Smooth muscle cell of the brain vasculature (primary cell): ENCODE measurements around the gene C1D.

Source experiments
- DNase-seq: peaks from one replicate; pipeline ENCODE4 v3.0.0-alpha.2; 2012; ENCODE audit warnings: low read depth, low spot score

C1D gene

GRCh38 chr2:68059784-68060525 is 2.8 kb downstream of the C1D start:
- DNase-seq, result no peak

GRCh38 chr2:68057658-68058396 is 5.0 kb downstream of the C1D start:
- no peak for DNase-seq

- DNase-seq, result no peak
Observed at GRCh38 chr2:68052717-68053422, 9.9 kb downstream of the C1D start.

- no peak for DNase-seq
Observed at GRCh38 chr2:68050353-68050752, 12.5 kb downstream of the C1D start.

GRCh38 chr2:68046642-68047240 is 16.1 kb downstream of the C1D start:
- no peak for DNase-seq

GRCh38 chr2:68046224-68046623 is 16.6 kb downstream of the C1D start:
- no peak for DNase-seq

- no peak for DNase-seq
Observed at GRCh38 chr2:68045342-68045741, 17.5 kb downstream of the C1D start.

- peak; percentile 4 for DNase-seq
Observed at GRCh38 chr2:68044099-68044498, 18.7 kb downstream of the C1D start.

GRCh38 chr2:68043695-68044094 is 19.1 kb downstream of the C1D start:
- no peak for DNase-seq

- no peak for DNase-seq
Observed at GRCh38 chr2:68043032-68043431, 19.8 kb downstream of the C1D start.

- no peak for DNase-seq
Observed at GRCh38 chr2:68041704-68042245, 21.0 kb downstream of the C1D start.

- DNase-seq, result no peak
Observed at GRCh38 chr2:68040078-68040477, 22.7 kb downstream of the C1D start.

GRCh38 chr2:68039317-68039716 is 23.5 kb downstream of the C1D start:
- no peak for DNase-seq

- DNase-seq, result no peak
Observed at GRCh38 chr2:68032702-68033101, 30.1 kb downstream of the C1D start.

- peak; percentile 49 for DNase-seq
Observed at GRCh38 chr2:68031542-68032160, 31.2 kb downstream of the C1D start.

- DNase-seq, result no peak
Observed at GRCh38 chr2:68031043-68031442, 31.8 kb downstream of the C1D start.

- no peak for DNase-seq
Observed at GRCh38 chr2:68030529-68030928, 32.3 kb downstream of the C1D start.

GRCh38 chr2:68027959-68028358 is 34.8 kb downstream of the C1D start:
- DNase-seq, result no peak

GRCh38 chr2:68024450-68024849 is 38.4 kb downstream of the C1D start:
- DNase-seq, result no peak

- DNase-seq, result no peak
Observed at GRCh38 chr2:68023904-68024303, 38.9 kb downstream of the C1D start.

GRCh38 chr2:68018727-68019126 is 44.1 kb downstream of the C1D start:
- no peak for DNase-seq
